UCSD-AML1 (cell line): ENCODE results near the gene CEMP1.

ENCODE experiments used
- DNase-seq: peaks from one replicate; lab custom pipeline; 2025; ENCODE audit not compliant: unreplicated experiment; lab: John Stamatoyannopoulos, UW

Gene CEMP1

DNA sequence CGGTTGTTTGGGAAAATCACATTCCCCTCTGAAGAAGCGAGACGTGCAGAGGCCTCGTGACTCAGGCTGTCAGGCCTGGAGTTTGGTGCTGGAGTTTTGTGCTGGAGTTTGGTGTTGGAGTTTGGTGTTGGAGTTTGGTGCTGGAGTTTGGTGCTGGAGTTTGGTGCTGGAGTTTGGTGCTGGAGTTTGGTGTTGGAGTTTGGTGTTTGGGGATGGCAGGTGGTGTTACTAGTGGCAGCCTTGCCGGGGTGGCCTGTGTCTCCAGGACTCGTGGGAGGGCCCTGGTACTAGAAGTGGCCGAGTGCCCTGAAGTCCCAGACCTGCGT is 43.7 kb downstream of the CEMP1 start:
- DNase-seq: no peak

DNA sequence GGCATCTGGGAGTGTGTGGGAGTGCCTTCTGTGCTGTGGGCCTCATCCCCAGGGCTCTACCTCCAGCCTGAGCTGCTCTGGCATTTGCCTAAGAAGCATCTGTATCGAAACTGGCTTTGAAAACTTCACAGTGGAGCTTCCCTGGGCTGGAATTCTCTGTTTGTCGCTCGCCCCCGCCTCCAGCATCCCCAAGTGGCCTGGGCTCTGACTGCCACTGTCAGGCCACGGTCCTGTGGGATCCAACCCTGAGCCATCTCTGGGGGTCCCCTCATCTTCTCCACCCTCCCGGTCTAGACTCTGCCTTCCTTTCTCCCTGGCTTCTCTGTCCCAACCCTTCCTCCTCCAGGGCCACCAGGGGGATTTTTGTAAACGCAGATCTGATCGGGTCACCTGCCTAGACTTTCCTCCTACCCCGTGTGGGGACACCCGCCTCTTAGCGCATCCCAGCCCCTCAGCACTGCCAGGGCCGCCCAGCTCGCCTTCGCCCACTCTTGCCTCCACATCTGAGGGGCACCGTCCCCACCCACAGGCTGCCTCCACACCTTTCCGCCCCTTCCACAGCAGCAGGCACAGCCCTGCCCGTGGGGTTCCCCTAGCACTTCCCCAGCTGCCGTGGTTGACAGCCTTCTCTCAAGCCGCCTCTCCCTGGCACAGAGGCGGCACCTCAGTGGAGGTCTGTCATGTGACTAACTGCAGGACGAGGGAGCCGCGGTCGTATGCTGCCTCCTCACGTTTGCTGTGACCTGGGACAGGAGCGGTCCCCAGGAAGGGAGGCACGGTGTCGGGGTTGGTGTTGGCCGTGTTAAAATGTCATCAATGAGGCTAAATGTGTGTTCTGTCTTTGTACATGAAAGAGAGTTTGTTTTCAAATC is 44.3 kb downstream of the CEMP1 start:
- peak; percentile 63 for DNase-seq

DNA sequence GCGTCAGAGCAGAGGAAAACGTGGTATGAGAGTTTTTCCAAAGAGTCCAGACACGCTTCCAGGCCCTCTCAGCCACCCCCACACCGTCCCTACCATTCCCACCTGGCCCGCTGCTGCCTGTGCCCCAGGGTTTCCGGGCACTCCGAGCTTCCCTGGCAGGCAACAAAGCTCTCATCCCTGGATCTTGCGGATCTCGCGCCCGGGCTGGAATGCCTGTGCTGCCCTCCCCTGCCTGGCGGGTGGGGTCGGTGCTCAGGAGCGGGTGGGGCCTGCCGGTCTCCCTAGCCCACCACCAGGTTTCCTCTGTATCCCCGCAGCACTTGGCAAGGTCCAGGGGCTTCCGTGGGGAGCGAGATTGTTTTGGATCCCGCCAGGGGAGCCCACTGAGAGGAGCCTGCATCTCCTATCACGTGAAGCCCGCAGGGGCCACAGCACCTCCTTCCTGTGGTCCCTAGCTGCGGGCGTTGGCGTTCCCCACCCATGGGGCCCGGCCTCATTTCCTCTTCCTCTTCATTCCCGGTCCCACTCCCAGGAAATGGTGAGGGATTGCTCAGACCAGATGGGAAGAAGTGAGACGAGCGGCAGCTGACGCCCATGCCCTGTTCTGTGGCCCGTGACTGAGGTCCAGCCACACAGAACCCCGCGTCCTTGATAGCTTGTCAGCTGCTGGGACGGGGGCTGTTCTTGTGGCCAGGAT is 45.2 kb downstream of the CEMP1 start:
- DNase-seq: peak; percentile 52

DNA sequence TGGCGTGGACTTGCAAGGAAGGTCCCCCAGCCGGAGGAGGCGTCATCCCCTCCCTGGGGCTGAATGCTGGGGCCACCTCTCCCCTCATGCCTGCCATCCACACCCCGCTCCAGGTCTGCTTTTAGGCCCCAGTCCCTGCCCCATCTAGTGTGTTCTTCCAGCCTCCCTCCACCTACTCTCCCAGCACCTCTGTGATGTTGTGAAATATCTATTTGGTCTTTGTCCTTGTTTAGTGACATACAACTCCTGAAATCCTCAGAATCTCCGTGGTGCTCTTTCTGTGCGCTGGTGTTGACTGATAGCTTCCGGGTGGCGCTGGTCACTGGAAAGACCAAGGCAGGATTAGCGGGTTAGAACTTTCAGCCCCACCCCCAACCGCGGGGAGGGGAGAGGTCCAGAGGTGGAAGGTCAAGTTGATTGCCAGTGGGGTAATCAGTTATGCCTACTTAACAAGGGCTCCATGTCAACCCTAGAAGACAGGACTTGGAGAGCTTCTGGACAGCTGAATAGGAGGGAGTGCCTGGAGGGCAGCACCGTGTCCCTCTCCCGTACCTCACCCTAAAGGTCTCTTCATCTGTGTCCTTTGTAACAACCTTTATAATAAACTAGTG is 46.2 kb downstream of the CEMP1 start:
- DNase-seq: no peak

DNA sequence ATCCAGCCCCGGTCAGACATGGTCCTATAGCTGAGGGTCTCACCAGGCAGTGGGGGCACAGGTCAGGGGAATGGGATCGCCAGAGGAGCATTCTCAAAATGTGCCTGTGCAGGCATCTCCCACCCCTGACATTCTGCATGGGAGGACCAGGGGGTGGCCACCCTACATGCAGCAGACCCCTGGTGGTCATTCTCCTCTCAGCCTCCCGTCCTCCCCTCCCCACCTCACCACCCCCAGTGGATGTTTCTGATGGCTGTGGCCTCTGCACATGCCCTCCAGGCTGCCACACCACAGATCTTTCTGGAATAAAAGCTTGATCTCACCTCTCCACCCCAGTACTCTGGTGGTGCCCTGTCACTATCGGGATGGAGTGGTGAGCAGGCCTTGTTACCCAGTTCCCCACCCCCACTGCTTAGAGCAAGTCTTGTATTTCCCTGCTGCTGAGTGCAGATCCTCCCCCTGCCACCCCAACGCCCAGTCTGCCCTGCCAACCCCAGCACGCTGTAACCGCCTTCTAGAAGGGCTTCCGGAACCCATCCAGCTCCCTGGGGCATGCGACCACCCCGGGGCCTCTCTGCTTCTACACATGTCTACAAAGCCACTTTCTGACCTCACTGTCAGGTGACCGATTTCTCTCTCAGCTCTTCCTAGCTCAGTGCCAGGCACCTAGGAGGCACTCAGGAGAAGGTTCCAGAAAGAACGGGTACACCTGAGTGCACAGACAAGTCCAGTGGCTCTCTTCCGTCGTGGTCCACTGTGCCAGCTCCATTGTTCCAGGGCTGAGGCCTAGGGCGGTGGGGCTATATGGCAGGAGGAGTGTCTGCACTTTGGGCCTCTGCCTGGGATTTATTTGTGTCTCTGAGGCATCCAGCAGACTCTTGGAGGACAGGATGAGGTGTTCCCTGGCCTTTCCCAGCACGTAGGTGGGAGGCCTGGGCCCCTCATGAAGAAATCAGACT is 47.0 kb downstream of the CEMP1 start:
- DNase-seq: no peak

DNA sequence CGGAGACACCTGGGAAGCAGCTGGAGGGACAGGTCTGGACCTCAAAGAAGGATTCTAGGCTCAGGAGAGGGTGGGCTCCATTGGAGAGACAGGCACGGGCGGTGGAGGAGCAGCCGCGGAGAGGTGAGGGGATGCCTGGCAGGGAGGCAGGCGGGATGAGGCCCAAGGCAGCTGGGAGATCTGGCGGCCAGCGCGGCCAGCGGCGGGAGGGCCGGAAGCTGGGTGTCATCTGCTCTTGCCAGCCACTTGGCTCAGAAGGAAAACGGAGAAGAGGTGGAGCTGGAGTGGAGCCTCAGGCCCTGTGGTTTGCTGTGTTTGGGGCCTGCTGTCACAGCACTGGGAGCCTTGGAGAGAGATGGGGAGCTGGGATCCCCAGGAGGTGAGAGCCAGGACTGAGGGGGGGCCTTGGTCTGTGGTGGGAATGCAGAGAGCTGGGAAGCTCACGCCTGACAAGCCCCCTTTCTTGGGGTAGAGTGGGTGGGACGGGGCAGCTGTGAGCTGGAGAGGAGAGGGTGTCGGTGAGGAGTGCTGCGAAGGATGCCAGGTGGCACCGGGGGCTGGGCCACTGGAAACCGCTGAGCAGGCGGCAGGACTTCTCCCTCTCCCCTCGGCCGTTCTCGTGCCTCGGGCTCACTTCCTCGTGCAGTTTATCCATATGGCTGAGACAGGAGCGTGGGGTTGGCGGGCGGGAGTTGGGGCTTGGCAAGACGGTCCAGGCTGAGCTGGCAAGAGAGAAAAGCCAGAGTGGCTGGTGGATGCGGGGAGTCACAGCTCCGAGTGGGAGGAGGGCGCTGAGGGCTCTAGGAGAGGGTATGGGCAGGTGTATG is 48.3 kb downstream of the CEMP1 start:
- no peak for DNase-seq

DNA sequence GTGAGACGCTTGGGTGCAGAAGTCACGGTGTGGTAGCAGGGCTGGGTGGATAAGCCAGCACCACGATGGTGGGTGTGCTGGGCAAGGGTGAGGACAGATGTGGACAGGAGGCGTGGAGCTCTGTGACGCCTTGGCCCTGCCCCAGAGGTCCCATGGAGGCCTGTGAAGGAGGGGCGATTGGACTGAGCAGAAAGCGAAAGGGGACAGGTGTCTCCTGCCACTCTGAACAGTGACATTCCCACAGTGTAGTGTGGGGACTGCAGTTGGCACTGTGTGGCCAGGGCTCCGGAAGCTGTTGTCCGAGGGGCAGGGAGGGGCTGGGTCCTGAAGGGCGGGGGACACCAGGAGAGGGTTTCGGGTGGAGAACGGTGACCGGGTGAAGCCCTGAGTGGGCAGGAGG is 49.0 kb downstream of the CEMP1 start:
- no peak for DNase-seq

DNA sequence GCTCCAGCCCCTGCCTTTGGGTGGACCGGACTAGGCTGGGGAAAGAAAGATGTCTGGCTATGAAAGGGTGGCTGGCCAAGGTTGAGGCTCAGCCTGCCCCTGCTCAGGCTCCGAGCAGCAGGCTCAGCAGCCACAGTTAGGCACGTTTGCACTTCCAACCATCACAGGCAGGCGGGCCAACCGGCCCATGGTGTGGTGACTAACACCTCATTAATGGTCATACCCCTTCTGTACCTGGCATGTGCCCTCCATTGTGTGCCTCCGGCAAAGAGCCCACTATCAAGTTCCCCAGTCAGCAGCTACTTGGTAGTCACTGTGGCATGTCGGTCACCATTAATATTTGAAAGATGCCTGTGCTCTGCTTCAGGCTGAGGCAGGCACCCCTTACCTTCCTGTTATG is 49.5 kb downstream of the CEMP1 start:
- DNase-seq: no peak

DNA sequence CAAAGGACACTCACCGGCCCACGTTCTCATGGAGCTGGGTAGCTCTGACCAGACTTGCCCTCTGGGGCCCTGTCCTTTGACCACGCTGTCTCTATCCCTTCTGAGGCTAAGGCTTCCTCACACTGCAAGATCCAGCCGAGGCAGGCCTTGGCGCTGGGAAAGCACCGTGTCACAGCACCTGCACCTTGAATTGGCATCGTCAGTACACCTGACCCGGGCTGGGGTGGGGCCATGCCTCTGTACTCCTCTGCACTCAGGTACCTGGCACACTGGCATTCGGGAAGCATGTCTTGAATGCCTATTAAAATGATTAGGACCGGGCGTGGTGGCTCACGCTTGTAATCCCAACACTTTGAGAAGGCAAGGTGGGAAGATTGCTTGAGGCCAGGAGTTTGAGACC is 50.3 kb downstream of the CEMP1 start:
- no peak for DNase-seq
